ENCODE measurements around the gene HDLBP.

The HDLBP gene

GRCh38 chr2:241198381-241199279 lies 116.8 kb downstream of the HDLBP start:
- TF ChIP-seq, protein P1, sequence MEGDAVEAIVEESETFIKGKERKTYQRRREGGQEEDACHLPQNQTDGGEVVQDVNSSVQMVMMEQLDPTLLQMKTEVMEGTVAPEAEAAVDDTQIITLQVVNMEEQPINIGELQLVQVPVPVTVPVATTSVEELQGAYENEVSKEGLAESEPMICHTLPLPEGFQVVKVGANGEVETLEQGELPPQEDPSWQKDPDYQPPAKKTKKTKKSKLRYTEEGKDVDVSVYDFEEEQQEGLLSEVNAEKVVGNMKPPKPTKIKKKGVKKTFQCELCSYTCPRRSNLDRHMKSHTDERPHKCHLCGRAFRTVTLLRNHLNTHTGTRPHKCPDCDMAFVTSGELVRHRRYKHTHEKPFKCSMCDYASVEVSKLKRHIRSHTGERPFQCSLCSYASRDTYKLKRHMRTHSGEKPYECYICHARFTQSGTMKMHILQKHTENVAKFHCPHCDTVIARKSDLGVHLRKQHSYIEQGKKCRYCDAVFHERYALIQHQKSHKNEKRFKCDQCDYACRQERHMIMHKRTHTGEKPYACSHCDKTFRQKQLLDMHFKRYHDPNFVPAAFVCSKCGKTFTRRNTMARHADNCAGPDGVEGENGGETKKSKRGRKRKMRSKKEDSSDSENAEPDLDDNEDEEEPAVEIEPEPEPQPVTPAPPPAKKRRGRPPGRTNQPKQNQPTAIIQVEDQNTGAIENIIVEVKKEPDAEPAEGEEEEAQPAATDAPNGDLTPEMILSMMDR (IDR thresholded peaks at IDR 0.05), result no peak

DNA sequence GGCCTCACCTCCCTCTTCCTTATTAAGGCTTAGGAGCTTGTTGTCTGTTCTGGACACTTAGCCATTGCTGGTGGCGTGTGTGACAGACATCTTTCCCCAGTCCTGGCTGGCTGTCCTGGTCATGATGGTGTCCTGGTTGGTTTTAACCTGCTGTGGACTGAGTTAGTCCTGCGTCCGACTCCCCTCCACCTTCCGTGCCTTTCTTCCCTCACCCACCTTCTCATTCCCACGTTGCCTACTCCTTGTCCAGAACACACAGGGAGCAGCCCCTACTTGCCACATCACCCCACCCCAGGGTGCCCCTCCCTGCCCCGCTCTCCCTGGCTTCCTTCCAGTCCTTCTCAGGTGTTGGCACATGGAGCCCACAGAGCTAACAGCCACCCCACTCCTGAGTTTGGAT lies 117.5 kb downstream of the HDLBP start:
- TF ChIP-seq, protein P1 (IDR thresholded peaks at IDR 0.05), result no peak

DNA sequence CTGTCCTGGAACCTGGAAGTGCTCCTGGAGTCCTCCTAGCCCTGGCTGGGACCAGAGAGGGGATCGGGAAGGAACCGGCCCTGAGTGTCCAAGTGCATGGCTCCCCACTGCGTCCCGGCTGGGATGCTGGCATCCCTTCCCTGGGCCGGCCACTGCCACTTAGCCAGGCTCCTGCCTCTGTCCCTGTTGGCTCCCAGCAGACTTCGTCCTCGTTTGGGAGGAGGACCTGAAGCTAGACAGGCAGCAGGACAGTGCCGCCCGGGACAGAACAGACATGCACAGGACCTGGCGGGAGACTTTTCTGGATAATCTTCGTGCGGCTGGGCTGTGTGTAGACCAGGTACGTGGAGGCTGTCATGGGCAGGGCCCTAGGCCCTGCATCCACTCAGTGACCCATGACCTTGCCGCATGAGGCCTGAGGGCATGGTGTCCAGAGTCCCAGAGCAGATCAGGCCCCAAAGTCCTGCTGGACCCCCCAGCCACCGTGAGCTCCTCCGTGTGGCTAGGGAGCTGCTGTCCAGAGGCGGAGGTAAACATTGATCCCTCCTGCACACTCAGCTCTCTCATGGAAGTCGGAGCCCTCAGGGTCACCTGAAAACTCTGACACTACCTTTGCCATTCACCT lies 119.9 kb downstream of the HDLBP start:
- TF ChIP-seq, protein P1 (IDR thresholded peaks at IDR 0.05), result no peak

- TF ChIP-seq, protein P1 (IDR thresholded peaks at IDR 0.05), result no peak
Observed at GRCh38 chr2:241194811-241195210, 120.7 kb downstream of the HDLBP start.

DNA sequence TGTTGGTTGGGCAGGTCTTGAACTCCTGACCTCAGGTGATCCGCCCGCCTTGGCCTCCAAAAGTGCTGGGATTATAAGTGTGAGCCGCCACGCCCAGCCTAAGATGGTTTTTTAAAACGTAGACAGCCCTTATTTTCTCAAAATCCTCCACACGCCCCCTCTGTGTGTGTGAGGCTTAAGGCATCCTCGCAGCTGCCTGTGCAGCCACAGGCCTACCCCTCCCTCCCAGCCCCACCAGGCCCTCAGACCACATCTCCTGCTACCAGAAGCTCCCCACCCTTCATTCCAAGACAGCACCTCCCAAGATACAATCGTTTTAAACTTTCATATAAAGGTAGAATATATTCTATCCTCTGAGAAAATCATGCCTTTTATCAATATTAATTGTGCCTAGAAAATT lies 122.2 kb downstream of the HDLBP start:
- TF ChIP-seq, protein P1 (IDR thresholded peaks at IDR 0.05), result no peak

DNA sequence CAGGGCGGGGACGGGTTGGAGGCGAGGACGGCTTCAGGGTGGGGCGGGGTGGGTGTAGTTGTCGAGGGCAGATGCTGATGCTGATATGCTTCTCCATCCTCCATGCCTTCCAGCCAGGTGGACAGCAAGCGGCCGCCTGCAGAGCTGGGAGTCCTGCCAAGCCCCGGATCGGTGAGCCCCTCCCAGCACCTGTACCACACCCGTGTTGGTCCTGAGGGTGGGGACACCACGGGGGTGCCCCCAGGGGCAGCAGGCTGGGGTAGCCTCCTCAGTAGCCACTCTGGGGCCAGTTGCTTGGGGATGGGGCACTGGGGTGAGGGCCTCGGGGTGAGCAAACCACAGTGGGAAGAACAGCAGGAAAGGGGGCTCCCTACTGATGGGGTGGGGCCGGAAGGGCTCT lies 124.4 kb downstream of the HDLBP start:
- TF ChIP-seq, protein P1 (IDR thresholded peaks at IDR 0.05), result no peak

DNA sequence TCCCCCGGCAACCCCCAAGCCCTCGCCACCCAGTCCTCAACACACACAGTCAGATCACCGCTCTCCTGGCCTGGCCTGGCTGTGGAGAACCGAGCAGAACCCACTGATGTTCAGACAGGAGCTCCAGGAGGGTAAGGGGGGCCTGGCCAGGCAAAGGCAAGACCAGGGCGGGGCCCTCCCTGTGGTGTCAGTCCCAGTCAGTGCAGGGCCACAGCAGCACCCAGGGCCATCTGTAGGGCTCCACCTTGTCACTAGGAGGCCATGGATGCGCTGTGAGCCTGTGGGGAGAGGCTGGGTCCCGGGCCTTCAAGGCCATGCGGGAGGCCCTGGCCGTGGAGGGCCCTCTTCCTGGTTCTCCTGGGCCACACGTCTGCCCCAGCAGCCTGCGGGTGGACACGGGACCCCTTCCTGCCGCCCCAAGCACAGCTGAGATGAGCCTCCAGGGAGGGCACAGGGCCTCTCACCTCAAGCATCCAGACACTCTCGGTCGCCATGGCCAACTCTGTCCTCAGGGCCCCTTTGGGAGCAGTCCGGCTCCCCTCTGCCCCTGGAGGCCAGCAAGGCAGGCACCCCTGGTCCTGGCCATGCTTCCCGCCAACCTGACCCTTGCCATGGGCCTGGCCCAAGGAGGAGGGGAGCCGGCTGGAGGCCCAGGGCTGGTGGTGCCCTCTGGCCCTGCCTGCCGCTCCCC lies 125.0 kb downstream of the HDLBP start:
- TF ChIP-seq, protein P1 (IDR thresholded peaks at IDR 0.05), result no peak

Data from LNCAP (cell line).